DND-41 (cell line): Measurements from ENCODE around the gene ZC3H15.

Source experiments
- ATAC-seq: fragments of 200-7000 bp; cut with Tn5 transposase; 3 replicates; pipeline ENCODE4 v1.9.1; 2021; ENCODE audit warnings: low read depth; ENCODE audit not compliant: insufficient read depth
- DNase-seq: peaks from one replicate; pipeline ENCODE4 v3.0.0-alpha.2; 2020
- H2AFZ ChIP-seq: 2 replicates; pipeline ENCODE4 v1.6.0; 2012; ENCODE audit warnings: low read depth, low read length
- H3K27ac ChIP-seq: 2 replicates; pipeline ENCODE4 v1.5.1; 2012; ENCODE audit warnings: low read length, inconsistent platforms
- H3K27me3 ChIP-seq: fragments of 200-600 bp; sonication (generic); 2 replicates; pipeline ENCODE4 v1.6.0; 2012; ENCODE audit warnings: low read length, mild to moderate bottlenecking, inconsistent platforms; ENCODE audit not compliant: insufficient read depth, poor library complexity
- H3K36me3 ChIP-seq: 2 replicates; pipeline ENCODE4 v1.5.1; 2012; ENCODE audit warnings: low read length, inconsistent platforms; ENCODE audit not compliant: insufficient read depth
- H3K4me1 ChIP-seq: 2 replicates; pipeline ENCODE4 v1.5.1; 2012; ENCODE audit warnings: mild to moderate bottlenecking, low read length; ENCODE audit not compliant: insufficient read depth
- H3K4me2 ChIP-seq: 2 replicates; pipeline ENCODE4 v1.6.0; 2012; ENCODE audit warnings: mild to moderate bottlenecking, moderate library complexity, low read length, inconsistent platforms; ENCODE audit not compliant: insufficient read depth
- H3K4me3 ChIP-seq, 2 experiments: fragments of 200-600 bp in 1 of 2; shearing (Covaris generic) in 1 of 2; 2 replicates each; pipeline ENCODE4 v1.5.1; 2012 to 2016; ENCODE audit warnings: inconsistent platforms in 2 of 2, low read length in 2 of 2, mild to moderate bottlenecking in 2 of 2, low read depth in 1 of 2, moderate library complexity in 1 of 2
- H3K79me2 ChIP-seq: 2 replicates; pipeline ENCODE4 v1.6.0; 2012; ENCODE audit warnings: low read length, inconsistent platforms; ENCODE audit not compliant: insufficient read depth
- H3K9ac ChIP-seq: 2 replicates; pipeline ENCODE4 v1.6.0; 2012; ENCODE audit warnings: low read depth, mild to moderate bottlenecking, inconsistent platforms, low read length, moderate library complexity
- H3K9me3 ChIP-seq: 2 replicates; pipeline ENCODE4 v1.5.1; 2012; ENCODE audit warnings: low read length, moderate library complexity, mild to moderate bottlenecking, inconsistent platforms; ENCODE audit not compliant: insufficient read depth, severe bottlenecking
- H4K20me1 ChIP-seq: 2 replicates; pipeline ENCODE4 v1.6.0; 2012; ENCODE audit warnings: low read length; ENCODE audit not compliant: insufficient read depth
- CTCF ChIP-seq: IDR thresholded peaks from 2 replicates; pipeline ENCODE4 v1.5.1; 2012; ENCODE audit warnings: borderline replicate concordance, low read length, moderate library complexity, mild to moderate bottlenecking; ENCODE audit not compliant: poor library complexity, severe bottlenecking; ENCODE audit errors: extremely low read depth
- EZH2 ChIP-seq: IDR thresholded peaks from 3 replicates; pipeline ENCODE4 v1.6.1; 2012; ENCODE audit warnings: borderline replicate concordance, low read depth, mild to moderate bottlenecking, moderate library complexity, low read length, inconsistent platforms; ENCODE audit not compliant: severe bottlenecking

ZC3H15 gene

GRCh38 chr2:186477790-186478189, 8.3 kb upstream of the ZC3H15 start:
- Histone ChIP-seq H3K79me2 (no peaks in the 10 kb centered on the region; the same call in 1 of the 2 replicates), H3K9ac (no peak overlapping the region), H3K4me2 (no peak overlapping the region), H3K4me3 (no peak overlapping the region), H3K27me3 (no peaks in the 10 kb centered on the region), H2AFZ (no peak overlapping the region), H3K4me1 (no peaks in the 10 kb centered on the region), H3K9me3 (no peaks in the 10 kb centered on the region), H3K36me3 (no peaks in the 10 kb centered on the region), H4K20me1 (no peaks in the 10 kb centered on the region), H3K27ac (no peak overlapping the region)
- DNase-seq = no peak
- TF ChIP-seq EZH2 (no peak), CTCF (no peak)
- no peak for ATAC-seq

GRCh38 chr2:186480991-186481390, 5.1 kb upstream of the ZC3H15 start:
- ATAC-seq = no peak
- DNase-seq = no peak
- Histone ChIP-seq H3K4me2 (no peak overlapping the region), H3K4me3 (no peak overlapping the region), H3K79me2 (peaks cover 24% of the 10 kb centered on the region), H3K27ac (no peak overlapping the region), H3K9me3 (no peaks in the 10 kb centered on the region), H3K36me3 (no peaks in the 10 kb centered on the region), H4K20me1 (no peaks in the 10 kb centered on the region), H2AFZ (no peak overlapping the region), H3K27me3 (no peaks in the 10 kb centered on the region), H3K9ac (no peak overlapping the region), H3K4me1 (peaks cover 23% of the 10 kb centered on the region)
- TF ChIP-seq EZH2 (no peak), CTCF (no peak)

GRCh38 chr2:186484062-186484735, 1.9 kb upstream of the ZC3H15 start:
- ATAC-seq = no peak
- peaks cover 23% of the 10 kb centered on the region; the same call in 1 of the 2 replicates for H4K20me1 ChIP-seq
- no peaks in the 10 kb centered on the region; the same call in 1 of the 2 replicates for H3K36me3 ChIP-seq
- H3K79me2 ChIP-seq = peaks cover 56% of the 10 kb centered on the region
- no peak overlapping the region for H3K27ac ChIP-seq
- H3K4me3 ChIP-seq = peak overlapping the region in 1 of 2 experiments; percentile 74; a peak in 2 of 4 replicates
- H3K27me3 ChIP-seq = no peaks in the 10 kb centered on the region
- DNase-seq = no peak
- peak overlapping the region; percentile 36; the same call in 1 of the 2 replicates for H2AFZ ChIP-seq
- H3K9me3 ChIP-seq = no peaks in the 10 kb centered on the region
- peaks cover 44% of the 10 kb centered on the region for H3K4me1 ChIP-seq
- H3K9ac ChIP-seq = no peak overlapping the region
- TF ChIP-seq CTCF (no peak), EZH2 (no peak)
- H3K4me2 ChIP-seq = peak overlapping the region; percentile 92
